Uterus (tissue), 4 donors: Measurements from ENCODE around the gene TBC1D19. TPM values are rescaled to one million over a fixed set of nuclear protein-coding genes. Genes with fewer than 3 reads are reported as not detected.
"Not testable (repeated sequence)": the region's sequence is repeated elsewhere in the genome, so short reads cannot be mapped to it uniquely, and the experiment has no call there.

Source experiments
- DNase-seq, 2 donors: peaks; one replicate each; pipeline ENCODE4 v3.0.0-alpha.2; 2019 to 2020
- H3K27ac ChIP-seq, 2 donors: fragments of 200-600 bp; sonication (generic); 1 replicate in 1 of 2; 2 replicates in 1 of 2; pipeline ENCODE4 v1.5.1; 2016 to 2018
- H3K27me3 ChIP-seq, 2 donors: fragments of 200-600 bp; sonication (generic); one replicate each; pipeline ENCODE4 v1.5.1; 2018 to 2019; ENCODE audit warnings: control low read depth in 1 of 2
- H3K36me3 ChIP-seq, 2 donors: fragments of 200-600 bp; sonication (generic); one replicate each; pipeline ENCODE4 v1.5.1; 2019; ENCODE audit warnings: control low read depth in 1 of 2
- H3K4me1 ChIP-seq, 2 donors: fragments of 200-600 bp; sonication (generic); one replicate each; pipeline ENCODE4 v1.5.1; 2018 to 2019; ENCODE audit warnings: control low read depth in 1 of 2
- H3K4me3 ChIP-seq, 2 donors: fragments of 200-600 bp; sonication (generic); 1 replicate in 1 of 2; 2 replicates in 1 of 2; pipeline ENCODE4 v1.5.1; 2018 to 2019; ENCODE audit warnings: mild to moderate bottlenecking in 1 of 2
- H3K9me3 ChIP-seq, 2 donors: fragments of 200-600 bp; sonication (generic); one replicate each; pipeline ENCODE4 v1.5.1; 2019; ENCODE audit warnings: control low read depth in 1 of 2
- POLR2A ChIP-seq, 2 donors: fragments of 450-650 bp; IDR thresholded peaks; one replicate each; pipeline ENCODE4 v1.6.1; 2016; ENCODE audit warnings: antibody characterized with exemption in 2 of 2, mild to moderate bottlenecking in 1 of 2, moderate library complexity in 1 of 2
- intact Hi-C: fragments of 100-400 bp; cut with DNase I; formaldehyde crosslinking; loops from one replicate; pipeline ENCODE4 v1.15.1; 2023; ENCODE audit warnings: low total_unique reads
- total RNA-seq, 4 donors: library from RNA; depleted of rRNA in 3 of 4; stranded (reverse); fragments of >200 nt in 3 of 4; gene quantifications; one replicate each; pipeline versions ENCODE4 v1.1.0 to v1.2.4, GENCODE V29; 2014 to 2023
- TF ChIP-seq, protein P1 (sequence below), 4 experiments: fragments of 200-600 bp in 2 of 4; fragments of 450-650 bp in 2 of 4; sonication (generic) in 2 of 4; IDR thresholded peaks; one replicate each; pipeline ENCODE4 v1.5.1; 2016 to 2019; ENCODE audit warnings: antibody characterized with exemption in 4 of 4, mild to moderate bottlenecking in 2 of 4, moderate library complexity in 1 of 4
- donor health status: DM: yes; HTN: yes; CAD: no.

TBC1D19 gene
- total RNA-seq, 4 donors from 2014 or later, result 5.4 to 69.6 (median 25.2) TPM

DNA sequence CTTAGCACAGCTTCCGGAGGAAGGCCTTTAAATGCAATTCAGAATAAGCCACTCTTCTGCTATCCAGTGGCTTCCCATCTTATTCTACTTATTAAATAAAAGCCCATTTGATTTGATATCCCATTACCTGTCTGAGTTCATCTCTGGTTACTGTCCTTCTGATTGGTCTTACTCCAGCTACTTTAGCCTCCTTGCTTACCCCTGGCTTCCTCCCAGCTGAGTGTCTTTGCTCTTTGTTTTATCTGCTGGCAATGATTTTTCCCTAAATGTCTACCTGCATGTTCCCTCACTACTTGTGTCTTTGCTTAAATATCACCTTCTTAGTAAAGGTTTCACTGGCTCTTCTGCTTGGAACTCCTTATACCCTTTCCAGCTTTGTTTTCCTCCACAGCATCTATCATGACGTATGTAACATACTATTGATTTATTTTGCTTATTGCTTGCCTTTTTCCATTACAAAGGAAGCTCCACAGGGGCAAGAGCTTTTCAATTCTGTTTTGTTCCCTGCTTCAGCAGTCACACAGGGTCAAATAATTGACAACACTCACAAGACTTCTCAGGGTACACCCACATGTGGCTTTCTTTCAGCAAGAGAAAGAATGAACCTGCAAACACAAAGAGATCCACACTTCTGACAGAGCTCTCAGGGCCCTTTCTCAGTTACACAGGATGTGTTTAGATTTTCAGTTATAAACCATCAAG is 63.8 kb downstream of the TBC1D19 start:
- H3K9me3 ChIP-seq, result no peaks in the 10 kb centered on the region
- H3K27me3 ChIP-seq, result no peaks in the 10 kb centered on the region
- TF ChIP-seq POLR2A (IDR thresholded peaks at IDR 0.05), result no peak
- TF ChIP-seq, protein P1, sequence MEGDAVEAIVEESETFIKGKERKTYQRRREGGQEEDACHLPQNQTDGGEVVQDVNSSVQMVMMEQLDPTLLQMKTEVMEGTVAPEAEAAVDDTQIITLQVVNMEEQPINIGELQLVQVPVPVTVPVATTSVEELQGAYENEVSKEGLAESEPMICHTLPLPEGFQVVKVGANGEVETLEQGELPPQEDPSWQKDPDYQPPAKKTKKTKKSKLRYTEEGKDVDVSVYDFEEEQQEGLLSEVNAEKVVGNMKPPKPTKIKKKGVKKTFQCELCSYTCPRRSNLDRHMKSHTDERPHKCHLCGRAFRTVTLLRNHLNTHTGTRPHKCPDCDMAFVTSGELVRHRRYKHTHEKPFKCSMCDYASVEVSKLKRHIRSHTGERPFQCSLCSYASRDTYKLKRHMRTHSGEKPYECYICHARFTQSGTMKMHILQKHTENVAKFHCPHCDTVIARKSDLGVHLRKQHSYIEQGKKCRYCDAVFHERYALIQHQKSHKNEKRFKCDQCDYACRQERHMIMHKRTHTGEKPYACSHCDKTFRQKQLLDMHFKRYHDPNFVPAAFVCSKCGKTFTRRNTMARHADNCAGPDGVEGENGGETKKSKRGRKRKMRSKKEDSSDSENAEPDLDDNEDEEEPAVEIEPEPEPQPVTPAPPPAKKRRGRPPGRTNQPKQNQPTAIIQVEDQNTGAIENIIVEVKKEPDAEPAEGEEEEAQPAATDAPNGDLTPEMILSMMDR (IDR thresholded peaks at IDR 0.05), result no peak
- no peaks in the 10 kb centered on the region for H3K36me3 ChIP-seq
- no peak overlapping the region for H3K4me3 ChIP-seq
- no peak for DNase-seq
- intact Hi-C loops, result no loop called here
- H3K4me1 ChIP-seq, result no peaks in the 10 kb centered on the region
- no peak overlapping the region for H3K27ac ChIP-seq

DNA sequence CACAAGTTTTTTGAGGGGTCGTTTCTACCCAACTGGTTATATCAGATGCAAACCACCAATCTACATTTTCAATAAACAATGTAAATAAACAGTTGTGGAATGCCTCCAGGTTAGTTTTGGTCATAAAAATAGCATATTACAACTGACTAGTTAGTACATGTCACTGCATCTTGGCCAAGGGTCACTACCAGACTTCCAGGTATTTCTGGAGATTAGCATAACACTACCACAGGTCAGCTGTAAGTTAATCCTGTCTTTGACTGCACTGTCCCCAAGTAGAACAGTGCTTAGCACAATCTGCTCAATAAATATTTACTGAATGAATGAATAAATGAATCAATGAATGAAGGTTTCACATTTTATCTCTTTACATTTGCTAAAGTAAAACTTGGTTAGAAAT is 64.4 kb downstream of the TBC1D19 start:
- DNase-seq, result no peak
- intact Hi-C loops, result no loop called here
- no peak overlapping the region for H3K27ac ChIP-seq
- H3K4me1 ChIP-seq, result no peaks in the 10 kb centered on the region
- H3K27me3 ChIP-seq, result no peaks in the 10 kb centered on the region
- no peaks in the 10 kb centered on the region for H3K36me3 ChIP-seq
- TF ChIP-seq, protein P1 (IDR thresholded peaks at IDR 0.05), result no peak
- H3K9me3 ChIP-seq, result no peaks in the 10 kb centered on the region
- no peak overlapping the region for H3K4me3 ChIP-seq

DNA sequence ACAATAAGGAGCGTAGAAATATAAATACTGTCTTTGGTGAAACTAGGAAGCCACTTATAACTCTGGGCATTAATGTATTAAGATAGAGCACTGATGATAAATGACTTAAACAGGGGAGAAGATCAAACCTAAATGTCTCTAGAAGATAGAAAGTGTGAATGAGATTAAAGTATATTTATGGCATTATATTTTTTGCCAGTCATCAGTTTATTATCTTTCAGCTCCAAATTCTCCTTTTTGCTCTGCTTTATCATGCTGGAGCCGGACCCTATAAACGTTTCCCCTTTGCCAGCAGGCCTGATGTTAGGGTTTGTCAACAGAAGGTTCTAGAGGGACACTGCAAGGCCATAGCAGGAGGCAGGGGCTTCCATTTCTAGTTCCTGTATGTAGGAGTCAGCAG is 76.4 kb downstream of the TBC1D19 start:
- intact Hi-C loops, result no loop called here
- no peaks in the 10 kb centered on the region for H3K36me3 ChIP-seq
- no peak overlapping the region for H3K27ac ChIP-seq
- DNase-seq, result no peak
- no peak overlapping the region for H3K4me3 ChIP-seq
- no peaks in the 10 kb centered on the region for H3K4me1 ChIP-seq
- H3K9me3 ChIP-seq, result no peaks in the 10 kb centered on the region
- no peaks in the 10 kb centered on the region for H3K27me3 ChIP-seq
- TF ChIP-seq, protein P1 (IDR thresholded peaks at IDR 0.05), result no peak
- no peak for TF ChIP-seq POLR2A (IDR thresholded peaks at IDR 0.05)

DNA sequence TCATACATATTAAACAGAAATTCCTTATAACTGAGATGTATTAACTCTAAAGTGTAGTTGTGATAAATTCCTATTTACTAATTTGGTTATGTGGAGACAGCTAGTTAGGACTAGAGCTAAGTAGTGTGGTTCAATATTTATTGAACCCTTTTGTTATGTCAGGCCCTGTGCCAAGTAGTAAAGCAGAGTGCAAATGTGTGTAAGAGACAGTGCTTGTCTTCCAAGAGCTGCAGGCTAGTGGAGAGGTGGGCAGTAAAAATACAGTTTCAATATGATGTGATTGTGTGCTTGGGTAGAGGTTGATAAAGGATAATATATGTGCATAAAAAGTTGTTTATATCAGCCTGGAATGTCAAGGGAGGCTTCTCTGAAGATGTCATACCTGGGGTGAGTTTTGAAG is 80.0 kb downstream of the TBC1D19 start:
- DNase-seq, result no peak
- intact Hi-C loops, result no loop called here
- H3K27ac ChIP-seq, result no peak overlapping the region

DNA sequence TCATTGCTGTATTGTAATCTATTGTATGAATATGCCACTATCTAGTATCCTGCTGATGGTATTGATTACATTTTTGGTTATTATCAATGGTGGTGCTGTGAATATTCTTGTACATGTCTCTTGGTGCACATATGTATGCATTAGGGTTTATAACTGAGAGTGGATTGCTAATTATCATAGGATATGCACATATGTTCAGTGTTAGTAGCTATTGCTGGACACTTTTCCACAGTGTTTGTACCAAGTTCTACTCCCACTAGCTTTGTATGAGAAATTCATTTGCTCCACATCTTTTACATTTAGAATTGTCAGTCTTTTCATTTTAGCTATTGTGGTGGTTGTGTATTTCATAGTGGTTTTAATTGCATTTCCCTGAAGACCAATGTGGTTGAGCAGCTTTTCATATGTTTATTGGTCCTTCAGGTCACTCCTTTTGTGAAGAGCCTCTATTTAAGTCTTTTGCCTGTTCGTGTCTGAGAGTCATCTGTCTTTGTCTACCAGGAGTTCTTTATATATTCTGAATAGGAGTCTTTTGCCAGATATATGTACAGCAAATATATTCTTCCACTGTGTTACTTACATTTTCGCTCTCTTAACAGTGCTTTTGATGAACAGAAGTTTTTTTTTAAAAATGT is 87.1 kb downstream of the TBC1D19 start:
- H3K27ac ChIP-seq, result no peak overlapping the region
- no peak for TF ChIP-seq POLR2A (IDR thresholded peaks at IDR 0.05)
- TF ChIP-seq, protein P1 (IDR thresholded peaks at IDR 0.05), result no peak
- H3K36me3 ChIP-seq, result no peaks in the 10 kb centered on the region
- H3K9me3 ChIP-seq, result no peaks in the 10 kb centered on the region
- H3K4me1 ChIP-seq, result no peaks in the 10 kb centered on the region
- no peaks in the 10 kb centered on the region for H3K27me3 ChIP-seq
- no peak overlapping the region for H3K4me3 ChIP-seq
- intact Hi-C loops, result no loop called here
- DNase-seq, result no peak

More for the DNA sequence above, 80.0 kb downstream of the TBC1D19 start:
- Histone ChIP-seq H3K36me3 (no peaks in the 10 kb centered on the region), H3K27me3 (no peaks in the 10 kb centered on the region), H3K4me1 (no peaks in the 10 kb centered on the region), H3K9me3 (no peaks in the 10 kb centered on the region), H3K4me3 (no peak overlapping the region)
- TF ChIP-seq, protein P1 (IDR thresholded peaks at IDR 0.05), result no peak
- TF ChIP-seq POLR2A (IDR thresholded peaks at IDR 0.05), result no peak

DNA sequence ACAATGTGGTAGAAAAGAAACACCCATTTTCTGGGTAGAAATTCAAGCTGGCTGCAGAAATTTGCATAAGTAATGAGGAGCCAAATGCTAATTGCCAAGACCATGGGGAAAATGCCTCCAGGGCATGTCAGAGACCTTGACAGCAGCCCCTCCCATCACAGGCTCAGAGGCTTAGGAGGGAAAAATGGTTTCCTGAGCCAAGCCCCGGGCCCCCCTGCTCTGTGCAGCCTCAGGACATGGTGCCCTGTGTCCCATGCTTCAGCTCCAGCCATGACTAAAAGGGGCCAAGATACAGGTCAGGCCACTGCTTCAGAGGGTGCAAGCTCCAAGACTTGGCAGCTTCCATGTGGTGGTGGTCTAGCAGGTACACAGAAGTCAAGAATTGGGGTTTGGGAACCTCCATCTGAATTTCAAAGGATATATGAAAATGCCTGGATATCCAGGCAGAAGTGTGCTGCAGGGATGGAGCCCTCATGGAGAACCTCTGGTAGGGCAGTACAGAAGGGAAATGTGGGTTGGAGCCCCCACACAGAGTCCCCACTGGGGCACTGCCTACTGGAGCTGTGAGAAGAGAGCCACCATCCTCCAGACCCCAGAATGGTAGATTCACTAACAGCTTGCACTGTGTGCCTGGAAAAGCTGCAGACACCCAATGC is 95.3 kb downstream of the TBC1D19 start:
- DNase-seq, H3K4me1 ChIP-seq, H3K27me3 ChIP-seq, H3K27ac ChIP-seq, H3K36me3 ChIP-seq, H3K4me3 ChIP-seq, H3K9me3 ChIP-seq, intact Hi-C loops: not testable (repeated sequence)
